GM04504 (cell line): ENCODE data around the gene WBP1L.
A peak's percentile ranks its signal among the peaks of the same experiment; 100 is the strongest.
"Not testable (repeated sequence)": the region's sequence is repeated elsewhere in the genome, so short reads cannot be mapped to it uniquely, and the experiment has no call there.

Source experiments
- DNase-seq: peaks from one replicate; pipeline ENCODE4 v3.0.0-alpha.2; 2012; ENCODE audit warnings: low read depth

The WBP1L gene

DNA sequence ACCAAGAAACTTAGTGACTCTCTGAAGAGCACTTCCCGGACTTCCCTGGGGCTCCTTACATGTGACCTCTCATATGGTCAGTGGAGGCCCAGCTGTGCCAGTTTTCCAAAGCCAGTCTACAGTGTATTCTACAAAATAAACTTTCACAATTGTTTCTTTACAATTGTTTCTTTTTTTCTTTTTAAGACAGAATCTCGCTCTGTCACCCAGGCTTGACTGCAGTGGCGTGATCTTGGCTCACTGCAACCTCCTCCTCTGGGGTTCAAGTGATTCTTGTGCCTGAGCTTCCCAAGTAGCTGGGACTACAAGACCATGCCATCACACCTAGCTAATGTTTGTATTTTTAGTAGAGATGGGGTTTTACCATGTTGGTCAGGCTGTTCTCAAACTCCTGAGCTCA is 67.6 kb downstream of the WBP1L start:
- DNase-seq = no peak

DNA sequence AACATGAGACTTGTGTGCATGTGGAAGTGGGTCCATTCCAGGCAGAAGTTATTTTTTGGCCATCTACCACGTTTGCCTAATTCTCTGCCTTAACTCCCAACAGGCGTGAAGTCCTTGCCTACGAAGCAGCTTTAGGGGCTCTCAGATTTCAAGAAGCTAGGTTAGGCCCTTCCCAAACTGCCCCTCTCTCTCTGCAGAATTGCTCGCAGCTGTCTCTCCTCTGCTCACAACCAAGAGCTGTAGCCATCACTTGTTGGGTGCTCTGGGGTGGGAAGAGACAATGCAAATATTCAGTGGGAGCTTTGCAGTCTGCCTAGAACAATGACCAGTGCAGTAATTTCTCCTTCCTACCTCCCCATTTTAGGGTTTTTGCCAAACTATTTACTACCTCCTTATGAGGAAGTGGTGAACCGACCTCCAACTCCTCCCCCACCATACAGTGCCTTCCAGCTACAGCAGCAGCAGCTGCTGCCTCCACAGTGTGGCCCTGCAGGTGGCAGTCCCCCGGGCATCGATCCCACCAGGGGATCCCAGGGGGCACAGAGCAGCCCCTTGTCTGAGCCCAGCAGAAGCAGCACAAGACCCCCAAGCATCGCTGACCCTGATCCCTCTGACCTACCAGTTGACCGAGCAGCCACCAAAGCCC is 68.6 kb downstream of the WBP1L start:
- no peak for DNase-seq

DNA sequence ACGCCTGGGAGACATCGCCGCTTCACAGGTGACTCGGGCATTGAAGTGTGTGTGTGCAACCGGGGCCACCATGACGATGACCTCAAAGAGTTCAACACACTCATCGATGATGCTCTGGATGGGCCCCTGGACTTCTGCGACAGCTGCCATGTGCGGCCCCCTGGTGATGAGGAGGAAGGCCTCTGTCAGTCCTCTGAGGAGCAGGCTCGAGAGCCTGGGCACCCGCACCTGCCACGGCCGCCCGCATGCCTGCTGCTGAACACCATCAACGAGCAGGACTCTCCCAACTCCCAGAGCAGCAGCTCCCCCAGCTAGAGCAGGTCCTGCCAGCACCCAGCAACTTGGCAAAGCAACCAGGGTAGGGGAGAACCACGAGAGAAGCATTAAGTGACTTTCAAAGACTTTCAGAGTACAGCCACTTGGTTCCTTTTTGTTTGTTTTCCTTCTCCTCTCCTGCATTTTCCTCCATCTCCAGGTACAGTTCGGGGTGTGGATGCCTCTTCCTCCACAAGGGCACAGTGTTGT is 69.3 kb downstream of the WBP1L start:
- no peak for DNase-seq

DNA sequence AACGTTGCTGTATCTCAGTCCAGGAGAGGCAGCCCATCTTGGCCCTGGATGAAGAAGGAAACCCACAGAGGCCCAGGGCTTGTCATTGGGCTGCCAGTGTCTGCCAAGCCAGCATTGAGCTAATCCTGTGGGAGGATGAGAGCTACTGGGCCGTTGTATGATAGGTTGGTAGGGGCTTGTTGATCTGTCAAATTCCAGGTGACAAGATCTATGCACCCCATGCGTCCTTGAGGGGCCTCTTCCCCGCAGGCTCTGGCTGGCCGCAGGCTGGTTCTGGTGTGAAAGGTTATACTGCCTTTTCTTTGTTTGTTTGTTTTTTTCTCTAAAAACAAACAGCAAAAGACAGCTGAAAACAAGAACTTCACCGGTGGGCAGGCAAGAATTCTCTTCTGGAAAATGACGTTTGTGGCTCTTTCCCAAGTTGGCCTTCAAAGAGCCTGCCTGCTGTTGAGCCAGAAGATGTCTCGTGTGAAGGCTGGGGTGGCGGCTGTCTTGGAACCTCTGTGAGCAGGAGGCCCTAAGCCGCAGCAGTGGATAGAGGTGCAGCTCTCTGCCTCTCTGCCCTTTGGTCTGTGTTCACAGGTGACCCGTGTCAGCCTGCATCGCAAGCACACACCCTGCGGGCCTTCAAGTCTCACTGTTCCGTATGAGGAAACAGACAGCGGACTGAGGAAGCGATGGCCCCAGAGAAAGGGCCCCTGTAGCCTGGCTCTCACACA is 70.1 kb downstream of the WBP1L start:
- DNase-seq = no peak

DNA sequence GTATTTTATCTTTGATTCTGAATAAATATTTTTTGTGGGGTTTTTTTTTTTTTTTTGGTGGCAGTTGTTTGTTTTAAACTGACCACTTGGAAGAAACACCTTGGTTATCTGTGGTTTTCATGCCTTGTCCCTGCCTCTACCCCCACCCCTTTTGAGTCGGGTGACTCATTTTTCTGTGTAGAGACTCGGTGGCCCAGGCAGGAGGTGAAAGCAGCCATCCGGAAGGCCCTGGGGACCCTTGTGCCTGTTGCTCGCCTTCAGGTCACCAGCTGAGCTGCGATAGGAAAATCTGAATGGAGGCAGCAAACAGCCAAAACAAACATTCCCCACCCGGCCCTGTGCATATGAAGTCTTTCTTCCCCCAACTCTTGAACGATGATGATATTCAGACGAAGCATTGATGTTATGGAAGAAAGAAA is 70.7 kb downstream of the WBP1L start:
- no peak for DNase-seq

DNA sequence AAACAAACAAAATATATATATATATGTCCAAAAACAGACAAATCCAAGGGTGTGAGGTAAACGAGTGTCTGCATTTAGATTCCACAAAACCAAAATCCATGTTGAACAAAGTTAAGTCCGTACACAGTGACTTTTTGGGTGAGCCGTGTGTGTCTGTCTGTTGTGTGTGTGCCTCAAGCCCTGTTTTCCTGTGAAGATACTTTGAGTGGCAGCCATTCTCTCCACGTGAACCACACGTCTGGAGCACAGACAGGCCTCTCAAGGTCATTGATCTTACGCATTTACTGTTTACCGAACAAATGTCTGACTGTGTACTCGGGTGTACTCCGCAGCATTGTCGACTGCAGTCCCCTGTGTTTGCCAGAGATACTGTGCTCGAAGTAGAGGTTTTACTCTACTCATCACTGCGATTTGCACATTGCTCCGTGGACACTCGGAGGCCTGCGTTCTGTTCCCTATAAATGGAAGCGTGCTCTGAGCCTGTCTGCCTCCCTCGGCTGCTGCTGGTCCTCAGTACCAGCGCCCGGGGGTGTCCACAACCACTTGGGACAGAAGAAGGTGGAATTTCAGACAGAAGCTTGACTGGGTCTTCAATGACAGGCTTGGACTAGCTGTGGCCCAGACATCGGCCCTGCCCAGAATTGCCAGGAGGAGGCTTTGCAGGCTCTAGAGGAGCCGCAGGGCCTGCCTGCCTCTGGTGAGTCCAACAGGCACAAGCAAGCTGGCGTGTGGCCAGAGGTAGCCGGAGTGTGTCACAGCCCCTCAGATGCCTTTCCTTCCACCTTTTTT is 71.3 kb downstream of the WBP1L start:
- DNase-seq = no peak

DNA sequence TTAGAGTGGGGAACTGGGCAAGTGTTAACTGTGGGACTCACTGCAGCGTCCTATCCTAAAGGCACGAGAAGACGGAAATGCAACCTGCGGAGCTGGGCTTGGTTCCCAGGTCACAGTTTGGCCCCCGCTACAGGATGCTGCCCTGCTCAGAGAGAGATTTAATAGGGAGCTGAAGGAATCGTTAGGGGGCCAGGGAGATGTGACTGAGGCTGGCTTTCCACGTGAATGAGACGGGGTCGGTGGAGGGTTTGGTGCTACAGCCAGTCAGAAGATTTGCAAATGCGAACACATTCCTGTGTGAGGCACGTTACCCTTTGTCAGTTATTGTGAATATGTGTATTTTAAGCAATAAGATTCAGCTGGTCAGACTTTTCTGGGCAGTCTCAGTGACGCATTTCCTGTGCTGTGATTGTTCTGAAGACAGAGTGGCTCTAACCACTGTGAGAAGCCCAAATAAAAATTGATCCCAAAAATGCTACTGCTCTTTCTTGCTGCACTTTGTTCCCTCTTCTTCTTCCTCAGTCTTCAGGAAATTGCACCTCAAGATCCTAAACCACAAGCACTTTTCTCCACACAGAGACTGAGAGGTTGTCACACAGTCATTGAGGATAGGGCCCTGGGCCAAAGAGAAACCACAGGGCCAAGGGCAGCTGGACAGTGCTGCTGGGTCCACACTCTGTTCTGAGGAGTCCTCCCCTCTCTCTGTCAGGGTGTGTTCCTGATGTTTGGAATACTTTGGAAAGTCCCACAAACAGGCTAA is 72.2 kb downstream of the WBP1L start:
- peak; percentile 63 for DNase-seq

DNA sequence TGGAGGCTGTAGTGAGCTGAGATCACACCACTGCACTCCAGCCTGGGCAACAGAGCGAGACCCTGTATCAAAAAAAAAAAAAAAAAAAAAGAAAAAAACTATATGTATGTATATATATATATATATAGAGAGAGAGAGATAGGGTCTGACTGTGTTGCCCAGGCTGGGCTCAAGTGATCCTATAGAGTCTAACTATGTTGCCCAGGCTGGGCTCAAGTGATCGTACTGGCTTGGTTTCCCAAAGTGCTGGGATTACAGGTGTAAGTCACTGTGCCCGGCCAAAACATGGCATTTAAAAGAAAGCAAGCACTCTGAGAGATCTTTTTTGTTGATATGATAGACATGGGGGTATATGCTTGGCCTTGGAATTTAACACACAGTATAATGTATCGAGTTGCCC is 73.4 kb downstream of the WBP1L start:
- DNase-seq = no peak

DNA sequence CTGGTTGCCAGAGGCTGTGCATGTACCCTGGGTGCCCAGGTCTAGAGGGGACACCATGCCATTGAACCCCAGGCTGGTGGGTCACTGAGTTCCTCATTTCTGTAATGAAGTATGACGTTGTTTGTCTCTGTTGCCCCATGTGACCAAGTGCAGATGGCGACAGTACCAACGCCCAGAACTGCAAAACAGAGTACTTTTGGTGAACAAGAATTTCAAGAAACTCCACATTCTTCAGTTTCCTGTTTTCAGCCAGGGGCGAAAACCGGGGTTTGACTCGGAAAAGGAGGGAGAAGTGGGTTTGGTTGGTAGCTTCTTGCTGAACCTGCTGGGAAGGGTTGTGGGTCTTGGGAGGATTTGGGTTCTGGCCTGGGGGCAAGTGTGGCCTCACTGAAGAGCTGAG is 75.3 kb downstream of the WBP1L start:
- no peak for DNase-seq

DNA sequence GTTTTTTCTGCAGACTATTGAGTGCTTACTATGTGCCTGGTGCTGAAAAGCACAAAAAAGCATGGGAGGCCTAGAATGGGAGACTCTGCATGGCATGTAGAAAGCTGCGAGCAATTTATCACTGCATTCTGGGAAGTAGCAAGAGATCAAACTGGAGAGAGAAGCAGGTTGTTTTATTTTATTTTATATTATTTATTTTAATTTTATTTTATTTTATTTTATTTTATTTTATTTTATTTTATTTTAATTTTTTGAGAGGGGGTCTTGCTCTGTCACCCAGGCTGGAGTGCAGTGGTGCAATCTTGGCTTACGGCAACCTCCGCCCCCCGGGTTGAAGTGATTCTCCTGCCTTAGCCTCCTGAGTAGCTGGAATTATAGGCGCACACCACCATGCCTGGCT is 76.3 kb downstream of the WBP1L start:
- DNase-seq = not testable (repeated sequence)

DNA sequence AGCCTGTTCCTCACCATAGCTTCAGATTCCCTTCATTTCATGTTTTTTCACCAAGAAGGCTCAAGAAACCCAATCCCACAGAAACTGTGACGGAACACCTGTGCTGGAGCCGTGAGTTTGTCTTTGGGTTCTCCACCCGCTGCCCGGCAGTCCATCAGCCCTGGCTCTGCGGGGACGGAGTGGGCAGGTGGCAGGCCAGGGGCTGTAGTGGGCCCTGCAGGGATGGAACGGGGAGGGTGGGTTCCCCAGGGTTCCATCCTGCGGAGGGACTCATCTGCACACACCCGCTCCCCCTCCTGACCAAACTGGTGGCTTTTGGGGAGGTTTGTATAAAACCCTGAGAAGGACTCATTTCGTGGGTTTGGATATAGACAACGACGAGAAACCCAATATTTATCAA is 78.5 kb downstream of the WBP1L start:
- DNase-seq = no peak

DNA sequence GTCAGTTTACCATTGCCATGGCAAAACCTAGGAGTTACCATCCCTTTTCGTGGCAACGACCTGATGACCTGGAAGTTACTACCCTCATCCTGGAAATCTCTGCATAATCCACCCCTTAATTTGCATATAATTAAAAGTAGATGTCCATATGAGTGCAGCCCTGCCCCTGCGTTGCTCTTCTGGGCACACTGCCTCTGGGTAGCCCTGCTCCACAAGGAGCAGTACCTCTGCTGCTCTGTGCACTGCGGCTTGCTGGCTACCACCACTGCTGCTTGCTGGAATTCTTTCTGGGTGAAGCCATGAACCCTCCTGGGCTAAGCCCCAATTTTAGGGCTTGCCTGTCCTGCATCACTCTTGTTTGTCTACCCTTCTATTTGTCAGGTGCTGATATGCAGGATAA is 80.9 kb downstream of the WBP1L start:
- no peak for DNase-seq

DNA sequence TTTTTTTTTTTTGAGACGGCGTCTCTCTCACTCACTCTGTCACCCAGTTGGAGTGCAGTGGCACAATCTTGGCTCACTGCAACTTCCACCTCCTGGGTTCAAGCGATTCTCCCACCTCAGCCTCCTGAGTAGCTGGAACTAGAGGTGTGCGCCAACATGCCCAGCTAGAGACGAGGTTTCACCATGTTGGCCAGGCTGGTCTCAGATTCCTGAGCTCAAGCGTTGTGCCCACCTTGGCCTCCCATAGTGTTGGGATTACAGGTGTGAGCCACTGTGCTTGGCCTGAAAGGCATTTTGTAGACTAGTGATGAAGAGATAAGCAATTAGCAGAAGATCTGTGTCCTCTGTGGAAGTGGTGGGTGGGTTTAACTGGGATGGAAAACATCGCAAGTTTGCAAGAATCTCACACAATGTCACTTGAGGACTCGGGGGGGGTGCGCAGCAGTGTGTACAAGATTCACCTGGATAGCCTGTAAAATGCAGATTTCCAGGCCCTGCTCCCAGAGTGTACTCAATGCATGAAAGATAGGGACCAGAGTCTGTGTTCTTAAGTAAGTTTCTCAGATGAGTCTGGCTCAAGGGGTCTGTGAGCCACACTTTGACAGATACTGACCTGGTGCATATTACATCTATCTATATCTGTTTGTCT is 82.5 kb downstream of the WBP1L start:
- no peak for DNase-seq

DNA sequence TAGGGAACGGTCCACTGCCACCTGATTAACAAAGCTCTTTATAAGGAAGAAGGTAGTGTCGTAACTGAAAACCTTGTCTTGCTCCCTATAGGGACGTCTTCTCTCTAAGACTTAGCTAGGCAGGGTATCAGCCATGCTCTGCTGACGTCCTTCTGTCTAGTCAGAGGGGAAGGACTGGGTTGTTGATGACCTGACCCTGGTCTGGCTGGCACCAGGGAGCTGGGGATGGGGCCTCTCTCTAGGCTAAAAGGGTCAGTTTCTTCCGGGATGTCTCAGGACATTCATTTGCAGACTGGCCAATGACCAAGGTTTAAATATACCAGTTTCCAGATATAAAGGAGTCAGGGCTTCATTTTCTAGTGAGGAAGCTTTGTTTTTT is 83.8 kb downstream of the WBP1L start:
- no peak for DNase-seq

DNA sequence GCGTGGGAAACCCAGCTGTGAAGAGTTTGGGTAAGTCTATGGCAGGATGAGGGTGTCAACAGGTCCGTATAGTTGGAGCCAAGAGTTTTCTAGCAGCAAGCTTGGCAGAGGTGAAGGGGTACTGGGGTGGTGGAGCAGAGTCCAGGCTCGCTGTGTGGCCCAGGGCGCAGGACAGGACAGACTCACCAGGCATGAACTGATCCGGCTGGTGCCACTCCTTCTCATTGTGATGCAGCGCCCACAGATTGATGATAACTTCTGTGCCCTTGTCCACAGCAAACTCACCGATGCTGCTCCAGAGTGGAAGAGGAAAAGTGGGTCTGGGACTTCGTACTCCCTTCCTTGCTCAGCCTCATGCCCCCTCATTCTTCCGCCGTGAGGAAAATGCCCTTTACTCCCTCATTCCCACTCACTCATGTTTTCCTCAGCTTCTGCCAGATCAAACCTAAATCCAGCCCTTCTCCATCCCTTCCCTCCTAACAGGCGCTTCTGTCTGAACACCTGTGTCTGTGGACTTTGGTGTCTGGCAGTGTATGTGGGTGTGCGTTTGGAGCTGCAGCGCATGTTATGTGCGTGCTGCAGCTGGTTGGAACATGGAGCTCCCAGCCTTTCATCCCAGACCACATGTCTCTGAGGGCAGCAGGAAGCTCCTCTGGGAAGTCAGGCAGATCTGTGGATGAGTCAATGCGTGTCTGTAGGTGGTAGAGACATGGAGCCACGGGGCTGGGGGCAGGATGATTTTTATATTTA is 87.7 kb downstream of the WBP1L start:
- DNase-seq = peak; percentile 41

DNA sequence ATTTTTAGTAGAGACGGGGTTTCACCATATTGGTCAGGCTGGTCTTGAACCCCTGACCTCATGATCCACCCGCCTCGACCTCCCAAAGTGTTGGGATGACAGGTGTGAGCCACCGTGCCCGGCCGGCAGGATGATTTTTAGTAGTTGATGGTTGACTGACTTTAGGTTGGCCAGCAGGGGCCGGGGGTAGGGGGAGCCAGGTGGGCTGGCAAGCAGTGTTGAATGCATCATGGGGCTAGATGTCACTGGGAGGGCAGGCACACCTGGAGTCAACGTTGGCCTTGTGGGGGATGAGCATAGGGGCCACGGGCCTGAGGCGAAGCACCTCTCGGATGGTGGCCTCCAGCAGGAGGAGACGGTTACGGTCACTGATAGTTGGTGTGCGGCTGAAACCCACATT is 88.5 kb downstream of the WBP1L start:
- no peak for DNase-seq

DNA sequence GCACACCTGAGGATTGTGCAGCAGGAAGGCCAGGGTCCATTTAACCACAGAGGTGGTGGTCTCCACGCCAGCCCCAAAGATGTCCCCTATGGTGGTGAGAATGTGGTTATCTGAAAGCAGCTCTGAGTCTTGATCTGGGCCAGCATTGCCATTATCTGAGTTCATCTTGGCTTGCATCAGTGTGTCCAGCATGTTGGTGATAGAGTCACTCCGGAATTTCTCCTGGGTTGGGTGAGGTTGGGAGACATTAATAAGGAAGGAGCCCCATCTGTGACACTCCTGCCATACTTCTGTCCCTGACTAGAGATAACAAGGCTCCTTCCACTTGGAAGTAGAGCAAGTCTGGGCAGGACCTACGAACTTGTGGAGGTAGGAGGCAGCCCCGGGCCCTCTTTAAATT is 89.2 kb downstream of the WBP1L start:
- peak; percentile 26 for DNase-seq

DNA sequence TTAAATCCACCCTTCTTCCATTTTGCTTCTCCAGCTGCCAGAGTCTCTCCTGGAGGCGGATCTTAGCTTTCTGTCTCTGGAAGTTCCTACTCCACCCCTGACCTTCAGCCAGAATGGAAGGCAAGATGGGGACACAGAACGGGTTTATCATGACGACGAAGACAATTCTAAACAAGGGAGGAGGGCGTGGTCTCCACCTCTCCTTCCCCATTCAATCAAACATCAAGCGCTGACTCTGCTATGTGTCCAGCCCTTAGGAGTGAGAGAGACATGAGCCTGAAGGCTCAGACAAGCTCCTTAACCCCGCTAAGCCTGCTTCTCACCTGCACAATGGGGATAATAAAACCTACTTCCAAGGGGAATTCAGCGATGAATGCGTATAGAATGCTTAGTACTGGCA is 90.4 kb downstream of the WBP1L start:
- no peak for DNase-seq

DNA sequence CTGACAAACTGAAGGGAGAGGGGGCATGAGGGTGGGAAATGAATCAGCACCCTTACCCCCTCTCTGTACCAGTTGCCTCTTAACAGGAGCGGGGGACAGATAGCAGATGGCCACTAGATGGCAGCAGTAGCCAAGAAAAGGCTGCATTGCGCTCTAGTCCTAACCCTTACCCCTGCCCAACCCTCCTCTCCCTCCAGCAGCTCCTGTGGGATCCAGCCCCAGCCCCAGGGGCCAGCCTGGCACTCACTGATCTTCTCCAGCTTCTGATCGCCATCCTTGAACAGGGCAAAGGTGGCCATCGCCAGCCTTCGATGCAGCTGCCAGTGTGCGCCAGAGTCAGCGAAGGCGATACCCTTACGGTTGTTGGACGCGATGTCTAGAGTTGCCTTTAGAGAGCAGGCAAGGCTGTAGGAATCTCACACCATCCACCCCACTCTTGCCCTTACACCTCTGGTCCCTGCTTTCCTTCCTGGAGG is 91.3 kb downstream of the WBP1L start:
- peak; percentile 52 for DNase-seq

DNA sequence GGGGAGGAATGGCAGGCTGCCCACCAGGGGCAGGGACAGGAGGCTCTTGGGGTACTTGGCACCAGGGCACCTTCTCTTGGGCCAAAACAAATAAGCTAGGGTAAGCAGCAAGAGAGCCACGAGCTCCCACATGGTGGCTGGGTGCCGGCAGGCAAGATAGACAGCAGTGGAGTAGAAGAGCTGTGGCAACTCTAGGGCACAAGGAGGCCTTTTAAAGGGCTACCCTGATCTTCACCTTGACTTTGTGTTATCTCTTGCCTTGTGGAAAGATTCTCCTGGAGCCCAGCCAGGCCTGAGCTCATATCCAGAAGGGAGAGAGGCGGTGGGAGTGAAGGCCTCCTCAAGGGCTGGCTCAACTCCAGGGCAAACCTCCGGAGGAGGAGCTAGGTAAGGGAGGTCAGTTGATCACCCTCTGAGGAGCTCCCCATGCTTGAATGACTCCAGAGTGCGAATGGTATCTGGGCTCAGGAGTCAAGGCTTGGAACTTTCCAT is 93.5 kb downstream of the WBP1L start, which contains the start of gene CYP17A1:
CYP17A1 (minus strand) TSS at position 184 of the 492 bp plus-strand sequence; CDS start at position 132, 52 bp downstream.
- no peak for DNase-seq
